Neural progenitor cell (in vitro differentiated cells): ENCODE results near the gene EFHD1. TPM values are rescaled to one million over a fixed set of nuclear protein-coding genes. Genes with fewer than 3 reads are reported as not detected.
"Not testable (repeated sequence)": the region's sequence is repeated elsewhere in the genome, so short reads cannot be mapped to it uniquely, and the experiment has no call there.

Source experiments
- DNase-seq: peaks from one replicate; pipeline ENCODE4 v3.0.0-alpha.2; 2016; ENCODE audit warnings: low spot score
- H2AFZ ChIP-seq: fragments of 200-600 bp; sonication (generic); replicated peaks from 2 replicates; pipeline ENCODE4 v1.6.1; 2016; ENCODE audit warnings: antibody characterized with exemption
- H3F3A ChIP-seq: fragments of 200-600 bp; sonication (generic); 2 replicates; pipeline ENCODE4 v1.6.1; 2016; ENCODE audit warnings: antibody characterized with exemption, low read depth
- H3K27ac ChIP-seq: fragments of 200-600 bp; sonication (generic); 2 replicates; pipeline ENCODE4 v1.5.1; 2016; ENCODE audit warnings: mild to moderate bottlenecking
- H3K27me3 ChIP-seq: fragments of 200-600 bp; sonication (generic); 2 replicates; pipeline ENCODE4 v1.6.1; 2016; ENCODE audit warnings: mild to moderate bottlenecking, moderate library complexity
- H3K36me3 ChIP-seq: fragments of 200-600 bp; sonication (generic); 2 replicates; pipeline ENCODE4 v1.5.1; 2016
- H3K4me1 ChIP-seq: fragments of 200-600 bp; sonication (generic); 2 replicates; pipeline ENCODE4 v1.6.1; 2016; ENCODE audit warnings: mixed run types
- H3K4me2 ChIP-seq: fragments of 200-600 bp; sonication (generic); 2 replicates; pipeline ENCODE4 v1.6.1; 2016
- H3K4me3 ChIP-seq: fragments of 200-600 bp; sonication (generic); 2 replicates; pipeline ENCODE4 v1.5.1; 2016
- H3K79me2 ChIP-seq: fragments of 200-600 bp; sonication (generic); 2 replicates; pipeline ENCODE4 v1.6.1; 2016; ENCODE audit warnings: low read depth
- H3K9ac ChIP-seq: fragments of 200-600 bp; sonication (generic); 2 replicates; pipeline ENCODE4 v1.6.1; 2016
- H3K9me3 ChIP-seq: fragments of 200-600 bp; sonication (generic); 2 replicates; pipeline ENCODE4 v1.5.1; 2016; ENCODE audit warnings: low read depth
- H4K20me1 ChIP-seq: fragments of 200-600 bp; sonication (generic); 2 replicates; pipeline ENCODE4 v1.6.1; 2016; ENCODE audit warnings: low read depth
- H3K27ac Mint-ChIP-seq: 3 replicates; pipeline ENCODE4 v1.8.0; 2021; ENCODE audit warnings: mixed read lengths
- H3K27me3 Mint-ChIP-seq: 2 replicates; pipeline ENCODE4 v1.8.0; 2022; ENCODE audit warnings: low read depth, mild to moderate bottlenecking, inconsistent platforms, moderate library complexity, mixed read lengths; ENCODE audit not compliant: insufficient read depth
- H3K36me3 Mint-ChIP-seq: 3 replicates; pipeline ENCODE4 v1.8.0; 2021; ENCODE audit warnings: mixed read lengths
- H3K4me1 Mint-ChIP-seq: 3 replicates; pipeline ENCODE4 v1.8.0; 2021; ENCODE audit warnings: mixed read lengths
- H3K4me3 Mint-ChIP-seq: 3 replicates; pipeline ENCODE4 v1.8.0; 2021; ENCODE audit warnings: mild to moderate bottlenecking, moderate library complexity, mixed read lengths
- H3K9me3 Mint-ChIP-seq: 3 replicates; pipeline ENCODE4 v1.8.0; 2020; ENCODE audit warnings: mixed read lengths
- CTCF ChIP-seq: fragments of 200-600 bp; sonication (generic); IDR thresholded peaks from 2 replicates; pipeline ENCODE4 v1.5.1; 2017; ENCODE audit warnings: antibody characterized with exemption, mild to moderate bottlenecking
- EZH2 ChIP-seq: fragments of 200-600 bp; sonication (generic); IDR thresholded peaks from 2 replicates; pipeline ENCODE4 v1.6.1; 2017; ENCODE audit warnings: antibody characterized with exemption, mild to moderate bottlenecking, moderate library complexity
- EZH2phosphoT487 ChIP-seq: fragments of 200-600 bp; sonication (generic); IDR thresholded peaks from 2 replicates; pipeline ENCODE4 v1.6.1; 2017; ENCODE audit warnings: antibody characterized with exemption
- total RNA-seq: library from RNA; depleted of rRNA; stranded (reverse); fragments of >200 nt; gene quantifications from 2 replicates; pipeline ENCODE4 v1.2.3, GENCODE V29; 2015; ENCODE audit warnings: low replicate concordance

The EFHD1 gene
- total RNA-seq, 1 donor from 2014 or later = 5.9 TPM

GRCh38 chr2:232675381-232675780 lies 42.0 kb downstream of the EFHD1 start:
- no peaks in the 10 kb centered on the region for H3K4me1 Mint-ChIP-seq
- no peak overlapping the region for H3K27ac ChIP-seq
- H3K4me3 Mint-ChIP-seq = no peak overlapping the region
- TF ChIP-seq EZH2 (no peak), EZH2phosphoT487 (no peak), CTCF (no peak)
- no peak overlapping the region for H2AFZ ChIP-seq
- H3K9me3 ChIP-seq = no peaks in the 10 kb centered on the region
- H3K4me1 ChIP-seq = no peaks in the 10 kb centered on the region
- no peak for DNase-seq
- H4K20me1 ChIP-seq = no peaks in the 10 kb centered on the region
- H3K27me3 Mint-ChIP-seq = peaks cover 2% of the 10 kb centered on the region
- no peak overlapping the region for H3K4me2 ChIP-seq
- peaks cover 2% of the 10 kb centered on the region for H3K36me3 Mint-ChIP-seq
- no peak overlapping the region for H3K9ac ChIP-seq
- no peak overlapping the region for H3K27ac Mint-ChIP-seq
- H3K4me3 ChIP-seq = no peak overlapping the region
- no peaks in the 10 kb centered on the region for H3K79me2 ChIP-seq
- no peaks in the 10 kb centered on the region for H3K27me3 ChIP-seq
- H3K36me3 ChIP-seq = no peaks in the 10 kb centered on the region
- H3F3A ChIP-seq = no peaks in the 10 kb centered on the region
- no peaks in the 10 kb centered on the region for H3K9me3 Mint-ChIP-seq

- Mint-ChIP-seq H3K27ac (no peak overlapping the region), H3K9me3 (no peaks in the 10 kb centered on the region), H3K4me3 (no peak overlapping the region), H3K27me3 (peaks cover 9% of the 10 kb centered on the region), H3K36me3 (no peaks in the 10 kb centered on the region), H3K4me1 (no peaks in the 10 kb centered on the region)
- no peak overlapping the region for H3K4me3 ChIP-seq
- H4K20me1 ChIP-seq = no peaks in the 10 kb centered on the region
- no peak overlapping the region for H3K4me2 ChIP-seq
- no peaks in the 10 kb centered on the region for H3K79me2 ChIP-seq
- H3F3A ChIP-seq = no peaks in the 10 kb centered on the region
- H3K4me1 ChIP-seq = no peaks in the 10 kb centered on the region
- DNase-seq = no peak
- no peak for TF ChIP-seq EZH2phosphoT487
- TF ChIP-seq EZH2 = no peak
- no peak for TF ChIP-seq CTCF
- no peaks in the 10 kb centered on the region for H3K27me3 ChIP-seq
- H3K36me3 ChIP-seq = no peaks in the 10 kb centered on the region
- H3K9me3 ChIP-seq = no peaks in the 10 kb centered on the region
- H3K27ac ChIP-seq = no peak overlapping the region
- no peak overlapping the region for H3K9ac ChIP-seq
- H2AFZ ChIP-seq = no peak overlapping the region
These were observed 46.6 kb downstream of the EFHD1 start for GRCh38 chr2:232680006-232680405.

- H3K4me1 ChIP-seq = no peaks in the 10 kb centered on the region
- H3K36me3 ChIP-seq = no peaks in the 10 kb centered on the region
- no peaks in the 10 kb centered on the region for H4K20me1 ChIP-seq
- H3K9ac ChIP-seq = no peak overlapping the region
- H3K27ac ChIP-seq = no peak overlapping the region
- no peaks in the 10 kb centered on the region for H3K27me3 ChIP-seq
- TF ChIP-seq EZH2 = no peak
- no peak for TF ChIP-seq EZH2phosphoT487
- TF ChIP-seq CTCF = no peak
- no peak overlapping the region for H3K4me2 ChIP-seq
- H3F3A ChIP-seq = no peaks in the 10 kb centered on the region
- H3K4me1 Mint-ChIP-seq = no peaks in the 10 kb centered on the region
- H3K79me2 ChIP-seq = no peaks in the 10 kb centered on the region
- no peak overlapping the region for H3K4me3 ChIP-seq
- H3K4me3 Mint-ChIP-seq = no peak overlapping the region
- no peak overlapping the region for H3K27ac Mint-ChIP-seq
- no peaks in the 10 kb centered on the region for H3K9me3 Mint-ChIP-seq
- H3K36me3 Mint-ChIP-seq = no peaks in the 10 kb centered on the region
- no peaks in the 10 kb centered on the region for H3K9me3 ChIP-seq
- DNase-seq = no peak
- no peak overlapping the region for H2AFZ ChIP-seq
- H3K27me3 Mint-ChIP-seq = peaks cover 9% of the 10 kb centered on the region
These were observed 48.1 kb downstream of the EFHD1 start for GRCh38 chr2:232681527-232681926.

GRCh38 chr2:232683368-232683767 lies 50.0 kb downstream of the EFHD1 start:
- no peak for DNase-seq
- H4K20me1 ChIP-seq = no peaks in the 10 kb centered on the region
- no peaks in the 10 kb centered on the region for H3K27me3 ChIP-seq
- H3K4me3 Mint-ChIP-seq = no peak overlapping the region
- H3K9me3 Mint-ChIP-seq = no peaks in the 10 kb centered on the region
- H3K27ac Mint-ChIP-seq = no peak overlapping the region
- H3F3A ChIP-seq = no peaks in the 10 kb centered on the region
- no peaks in the 10 kb centered on the region for H3K79me2 ChIP-seq
- no peaks in the 10 kb centered on the region for H3K36me3 ChIP-seq
- H3K27me3 Mint-ChIP-seq = peaks cover 9% of the 10 kb centered on the region
- TF ChIP-seq EZH2 (no peak), CTCF (no peak), EZH2phosphoT487 (no peak)
- H3K4me1 ChIP-seq = no peaks in the 10 kb centered on the region
- no peak overlapping the region for H3K4me3 ChIP-seq
- no peak overlapping the region for H3K4me2 ChIP-seq
- no peak overlapping the region for H3K27ac ChIP-seq
- H3K9me3 ChIP-seq = no peaks in the 10 kb centered on the region
- H3K36me3 Mint-ChIP-seq = no peaks in the 10 kb centered on the region
- no peaks in the 10 kb centered on the region for H3K4me1 Mint-ChIP-seq
- H3K9ac ChIP-seq = no peak overlapping the region
- no peak overlapping the region for H2AFZ ChIP-seq

GRCh38 chr2:232685391-232685790 lies 52.0 kb downstream of the EFHD1 start:
- H3K27me3 ChIP-seq, H3K27ac Mint-ChIP-seq, H3K4me1 Mint-ChIP-seq, H3K4me3 ChIP-seq, H3K36me3 ChIP-seq, H3K79me2 ChIP-seq, H2AFZ ChIP-seq, H3K9ac ChIP-seq, H4K20me1 ChIP-seq, H3K9me3 ChIP-seq, DNase-seq, H3K4me1 ChIP-seq, H3K9me3 Mint-ChIP-seq, H3K27me3 Mint-ChIP-seq, H3K36me3 Mint-ChIP-seq, H3F3A ChIP-seq, H3K4me3 Mint-ChIP-seq, H3K4me2 ChIP-seq, H3K27ac ChIP-seq: not testable (repeated sequence)
